Uterus (tissue), 4 donors: Measurements from ENCODE around the gene TCAP. TPM values are rescaled to one million over a fixed set of nuclear protein-coding genes. Genes with fewer than 3 reads are reported as not detected.

Experiments used
- DNase-seq, 2 donors: peaks; one replicate each; pipeline ENCODE4 v3.0.0-alpha.2; 2019 to 2020
- H3K27ac ChIP-seq, 2 donors: fragments of 200-600 bp; sonication (generic); 1 replicate in 1 of 2; 2 replicates in 1 of 2; pipeline ENCODE4 v1.5.1; 2016 to 2018
- H3K27me3 ChIP-seq, 2 donors: fragments of 200-600 bp; sonication (generic); one replicate each; pipeline ENCODE4 v1.5.1; 2018 to 2019; ENCODE audit warnings: control low read depth in 1 of 2
- H3K36me3 ChIP-seq, 2 donors: fragments of 200-600 bp; sonication (generic); one replicate each; pipeline ENCODE4 v1.5.1; 2019; ENCODE audit warnings: control low read depth in 1 of 2
- H3K4me1 ChIP-seq, 2 donors: fragments of 200-600 bp; sonication (generic); one replicate each; pipeline ENCODE4 v1.5.1; 2018 to 2019; ENCODE audit warnings: control low read depth in 1 of 2
- H3K4me3 ChIP-seq, 2 donors: fragments of 200-600 bp; sonication (generic); 1 replicate in 1 of 2; 2 replicates in 1 of 2; pipeline ENCODE4 v1.5.1; 2018 to 2019; ENCODE audit warnings: mild to moderate bottlenecking in 1 of 2
- H3K9me3 ChIP-seq, 2 donors: fragments of 200-600 bp; sonication (generic); one replicate each; pipeline ENCODE4 v1.5.1; 2019; ENCODE audit warnings: control low read depth in 1 of 2
- CTCF ChIP-seq, 4 experiments: fragments of 200-600 bp in 2 of 4; fragments of 450-650 bp in 2 of 4; sonication (generic) in 2 of 4; IDR thresholded peaks; one replicate each; pipeline ENCODE4 v1.5.1; 2016 to 2019; ENCODE audit warnings: antibody characterized with exemption in 4 of 4, mild to moderate bottlenecking in 2 of 4, moderate library complexity in 1 of 4
- POLR2A ChIP-seq, 2 donors: fragments of 450-650 bp; IDR thresholded peaks; one replicate each; pipeline ENCODE4 v1.6.1; 2016; ENCODE audit warnings: antibody characterized with exemption in 2 of 2, mild to moderate bottlenecking in 1 of 2, moderate library complexity in 1 of 2
- intact Hi-C: fragments of 100-400 bp; cut with DNase I; formaldehyde crosslinking; loops from one replicate; pipeline ENCODE4 v1.15.1; 2023; ENCODE audit warnings: low total_unique reads
- total RNA-seq, 4 donors: library from RNA; depleted of rRNA in 3 of 4; stranded (reverse); fragments of >200 nt in 3 of 4; gene quantifications; one replicate each; pipeline versions ENCODE4 v1.1.0 to v1.2.4, GENCODE V29; 2014 to 2023
- donor health status: DM: yes; HTN: yes; CAD: no.

Gene TCAP
- total RNA-seq, 4 donors from 2014 or later, result 0.28 to 2.2 TPM; not detected in 2

- H3K36me3 ChIP-seq, result no peaks in the 10 kb centered on the region
- H3K27ac ChIP-seq, result no peak overlapping the region
- no peaks in the 10 kb centered on the region for H3K4me1 ChIP-seq
- peaks cover 4 to 7% of the 10 kb centered on the region in 2 donors for H3K27me3 ChIP-seq
- no peak for DNase-seq
- TF ChIP-seq CTCF (IDR thresholded peaks at IDR 0.05), result no peak
- TF ChIP-seq POLR2A (IDR thresholded peaks at IDR 0.05), result no peak
- no peak overlapping the region for H3K4me3 ChIP-seq
- intact Hi-C loops, result no loop called here
- no peaks in the 10 kb centered on the region for H3K9me3 ChIP-seq
Observed at GRCh38 chr17:39674702-39675389, 9.7 kb downstream of the TCAP start.

- no peak for TF ChIP-seq CTCF (IDR thresholded peaks at IDR 0.05)
- no peak for TF ChIP-seq POLR2A (IDR thresholded peaks at IDR 0.05)
- intact Hi-C loops, result no loop called here
- Histone ChIP-seq H3K4me1 (no peaks in the 10 kb centered on the region), H3K27ac (no peak overlapping the region), H3K4me3 (no peak overlapping the region), H3K36me3 (no peaks in the 10 kb centered on the region), H3K9me3 (no peaks in the 10 kb centered on the region), H3K27me3 (no peaks in the 10 kb centered on the region)
- DNase-seq, result no peak
Observed at GRCh38 chr17:39675390-39676082, 10.4 kb downstream of the TCAP start.

GRCh38 chr17:39676198-39676819 is 11.2 kb downstream of the TCAP start:
- Histone ChIP-seq H3K36me3 (no peaks in the 10 kb centered on the region), H3K4me3 (no peak overlapping the region), H3K27me3 (no peaks in the 10 kb centered on the region), H3K9me3 (no peaks in the 10 kb centered on the region), H3K4me1 (no peaks in the 10 kb centered on the region), H3K27ac (no peak overlapping the region)
- TF ChIP-seq CTCF (IDR thresholded peaks at IDR 0.05) (no peak), POLR2A (IDR thresholded peaks at IDR 0.05) (no peak)
- no peak for DNase-seq
- intact Hi-C loops, result no loop called here

GRCh38 chr17:39677072-39677471 is 11.9 kb downstream of the TCAP start:
- TF ChIP-seq CTCF (IDR thresholded peaks at IDR 0.05) (no peak), POLR2A (IDR thresholded peaks at IDR 0.05) (no peak)
- H3K36me3 ChIP-seq, result no peaks in the 10 kb centered on the region
- H3K9me3 ChIP-seq, result no peaks in the 10 kb centered on the region
- no peak for DNase-seq
- intact Hi-C loops, result no loop called here
- H3K4me1 ChIP-seq, result no peaks in the 10 kb centered on the region
- H3K4me3 ChIP-seq, result no peak overlapping the region
- H3K27me3 ChIP-seq, result no peaks in the 10 kb centered on the region
- peak overlapping the region in 1 of 2 donors; percentile 17 for H3K27ac ChIP-seq
